ENCODE results near the gene CCM2.

CCM2 gene

DNA sequence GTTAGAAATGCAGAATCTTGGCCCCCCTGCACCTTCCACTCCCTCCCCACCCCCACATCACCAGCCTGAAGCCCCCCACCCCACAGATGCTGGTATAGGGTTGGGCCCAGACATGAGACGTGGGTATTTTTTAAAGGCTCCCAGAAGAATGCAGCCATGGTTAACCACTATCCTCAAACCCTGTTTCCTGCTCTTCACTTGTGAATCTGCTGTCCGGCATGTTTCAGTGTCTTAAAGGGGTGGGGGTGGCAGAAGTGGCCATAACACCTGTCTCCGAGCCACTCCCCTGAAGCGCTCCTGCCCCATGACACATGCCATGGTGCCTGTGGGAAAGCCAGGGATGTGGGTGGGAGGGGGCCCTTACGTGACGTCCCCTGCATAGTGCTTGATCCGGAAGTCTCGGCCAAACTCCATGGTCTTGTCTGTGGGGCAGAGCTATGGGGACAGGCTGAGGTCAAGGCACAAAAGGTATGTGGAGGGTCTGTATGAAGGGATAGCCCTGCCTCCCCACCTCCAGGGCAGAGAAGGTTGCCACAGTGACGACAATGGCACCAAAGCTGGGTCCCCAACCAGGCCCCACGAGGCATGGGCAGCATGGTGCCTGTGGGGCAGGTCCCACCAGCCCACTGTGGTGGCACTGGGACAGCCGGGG is 30.8 kb upstream of the CCM2 start:
- DNase-seq (ENCODE audit: low read depth): no peak

- no peak for DNase-seq (ENCODE audit: low read depth)
These were observed 30.1 kb upstream of the CCM2 start for GRCh38 chr7:44969701-44970522.

- no peak for DNase-seq (ENCODE audit: low read depth)
These were observed 29.4 kb upstream of the CCM2 start for GRCh38 chr7:44970523-44971051.

GRCh38 chr7:44971188-44971901 is 28.7 kb upstream of the CCM2 start:
- DNase-seq (ENCODE audit: low read depth): no peak

- no peak for DNase-seq (ENCODE audit: low read depth)
These were observed 28.0 kb upstream of the CCM2 start for GRCh38 chr7:44971902-44972441.

GRCh38 chr7:44972562-44972961 is 27.4 kb upstream of the CCM2 start:
- no peak for DNase-seq (ENCODE audit: low read depth)

DNA sequence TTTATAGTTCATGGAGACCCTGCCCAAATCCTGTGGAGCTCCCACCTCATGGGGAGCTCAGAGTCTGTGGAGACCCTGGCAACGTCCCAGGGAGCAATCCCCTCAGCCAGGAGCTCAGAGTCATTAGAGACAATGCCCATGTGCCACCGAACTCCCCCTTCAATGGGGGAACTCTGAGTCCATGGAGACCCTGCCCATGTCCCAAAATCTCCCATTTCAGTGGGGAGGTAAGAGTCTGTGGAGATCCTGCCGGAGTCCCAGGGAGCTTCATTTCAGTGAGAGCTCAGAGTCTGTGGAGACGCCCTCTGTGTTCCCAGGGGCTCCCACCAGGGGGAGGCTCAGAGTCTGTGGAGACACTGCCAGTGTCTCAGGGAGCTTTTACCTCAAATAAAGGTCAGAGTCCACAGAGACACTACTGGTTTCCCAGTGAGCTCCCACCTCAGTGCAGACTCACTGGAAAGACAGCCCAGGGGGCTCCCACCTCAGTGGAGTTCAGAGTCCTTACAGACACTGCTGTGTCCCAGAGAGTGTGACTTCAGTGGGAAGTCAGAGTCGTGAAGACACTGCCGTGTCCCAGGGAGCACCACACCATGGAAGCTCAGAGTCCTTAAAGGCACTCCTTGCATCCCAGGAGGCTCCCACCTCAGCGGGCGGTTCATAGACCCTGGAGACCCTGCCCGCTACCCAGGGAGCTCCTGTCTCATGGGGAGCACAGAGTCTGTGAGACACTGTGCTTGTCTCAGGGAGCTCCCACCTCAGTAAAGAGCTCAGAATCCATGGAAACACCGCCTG is 26.2 kb upstream of the CCM2 start:
- DNase-seq (ENCODE audit: low read depth): no peak

- DNase-seq (ENCODE audit: low read depth): no peak
These were observed 25.5 kb upstream of the CCM2 start for GRCh38 chr7:44974549-44974948.

GRCh38 chr7:44975331-44976039 is 24.5 kb upstream of the CCM2 start:
- DNase-seq (ENCODE audit: low read depth): no peak

GRCh38 chr7:44976040-44976745 is 23.8 kb upstream of the CCM2 start:
- DNase-seq (ENCODE audit: low read depth): no peak

- DNase-seq (ENCODE audit: low read depth): no peak
These were observed 23.2 kb upstream of the CCM2 start for GRCh38 chr7:44976746-44977196.

GRCh38 chr7:44977304-44977958 is 22.6 kb upstream of the CCM2 start:
- DNase-seq (ENCODE audit: low read depth): no peak

DNA sequence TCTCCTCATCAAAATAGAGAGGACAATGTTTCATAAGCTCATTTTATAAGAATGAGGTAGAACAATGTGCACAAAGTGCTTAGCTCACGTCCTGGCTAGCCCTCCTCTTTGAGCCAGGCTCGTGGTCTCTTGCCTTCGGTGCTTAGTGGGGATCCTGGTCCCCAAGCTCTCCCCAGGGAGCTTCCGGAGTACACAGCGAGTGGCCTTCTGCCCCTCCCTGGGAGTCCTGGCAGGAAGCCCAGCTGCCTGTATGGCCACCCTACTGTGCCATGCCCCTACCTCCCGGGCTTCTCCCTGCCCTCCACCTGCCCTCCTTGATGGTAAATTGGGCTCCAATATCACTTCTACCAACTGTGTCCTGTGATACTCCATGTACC is 22.1 kb upstream of the CCM2 start:
- DNase-seq (ENCODE audit: low read depth): no peak

- no peak for DNase-seq (ENCODE audit: low read depth)
These were observed 21.3 kb upstream of the CCM2 start, which contains the start of gene MYO1G for GRCh38 chr7:44978511-44979366. Gene MYO1G (minus strand): TSS chr7:44979015. CDS start chr7:44978961, 54 bp downstream.

- DNase-seq (ENCODE audit: low read depth): no peak
These were observed 20.3 kb upstream of the CCM2 start for GRCh38 chr7:44979481-44980392.

- no peak for DNase-seq (ENCODE audit: low read depth)
These were observed 19.5 kb upstream of the CCM2 start for GRCh38 chr7:44980393-44981034.
